Measurements from ENCODE around the gene WRNIP1. TPM values are rescaled to one million over a fixed set of nuclear protein-coding genes. Genes with fewer than 3 reads are reported as not detected.

Gene WRNIP1
- total RNA-seq, 2 experiments from 2014 or later, result 45.4 to 46.7 TPM

DNA sequence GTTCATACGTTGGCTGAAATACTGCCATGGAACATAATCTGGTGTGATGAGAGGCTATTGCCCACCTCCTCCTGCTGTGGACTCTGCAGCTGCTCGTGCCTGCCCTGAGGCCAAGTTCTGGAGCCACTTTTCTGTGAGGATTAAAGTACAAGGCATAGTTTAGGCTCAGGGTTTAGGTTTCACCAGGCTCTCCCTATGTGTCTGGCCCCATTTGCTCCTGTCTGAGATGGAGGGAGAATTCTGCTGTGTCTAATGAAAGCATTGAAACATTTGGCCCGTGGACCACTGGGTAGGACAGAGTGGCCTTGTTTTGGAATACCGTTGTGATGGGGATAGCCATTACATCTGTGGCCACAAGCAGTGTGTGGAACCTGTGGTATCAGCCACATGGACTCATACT lies 5.9 kb downstream of the WRNIP1 start:
- Mint-ChIP-seq H3K27ac (no peak overlapping the region), H3K4me1 (peaks cover 45% of the 10 kb centered on the region), H3K9me3 (no peaks in the 10 kb centered on the region), H3K27me3 (no peaks in the 10 kb centered on the region), H3K4me3 (no peak overlapping the region), H3K36me3 (peaks cover 34% of the 10 kb centered on the region)
- ATAC-seq (ENCODE audit: low read depth) (no peak), DNase-seq (no peak)
- POLR2A ChIA-PET, result interaction anchor here (0.7 kb wide), 1 partner anchor 209 kb away, joined by 3 read pairs; no protein-coding TSS in a partner anchor

DNA sequence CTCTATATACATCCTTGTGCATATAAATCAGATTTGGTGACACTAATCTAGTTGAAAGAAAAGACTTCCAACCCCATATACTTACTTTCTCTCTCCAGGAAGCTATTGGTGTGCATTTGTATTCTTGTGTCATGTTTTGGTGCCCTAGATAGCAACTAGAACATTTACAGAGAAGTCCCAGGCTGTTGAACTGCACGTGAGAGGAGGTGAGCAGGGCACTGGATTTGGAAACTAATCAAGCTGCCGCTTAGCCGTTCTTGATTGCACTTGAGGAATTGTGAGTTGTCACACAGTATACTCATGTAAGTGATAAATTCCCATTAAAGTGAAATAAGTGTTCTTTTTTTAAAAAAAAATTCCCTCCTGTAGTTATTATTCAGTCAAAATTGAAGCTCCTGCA lies 7.6 kb downstream of the WRNIP1 start:
- no peak overlapping the region for H3K27ac Mint-ChIP-seq
- peaks cover 41% of the 10 kb centered on the region for H3K4me1 Mint-ChIP-seq
- no peak for DNase-seq
- ATAC-seq (ENCODE audit: low read depth), result no peak
- H3K9me3 Mint-ChIP-seq, result no peaks in the 10 kb centered on the region
- H3K27me3 Mint-ChIP-seq, result no peaks in the 10 kb centered on the region
- no peak overlapping the region for H3K4me3 Mint-ChIP-seq
- POLR2A ChIA-PET, result no interaction called here
- peaks cover 36% of the 10 kb centered on the region for H3K36me3 Mint-ChIP-seq

GRCh38 chr6:2773449-2773848 lies 8.3 kb downstream of the WRNIP1 start:
- H3K9me3 Mint-ChIP-seq, result no peaks in the 10 kb centered on the region
- no peaks in the 10 kb centered on the region for H3K27me3 Mint-ChIP-seq
- no peak for ATAC-seq (ENCODE audit: low read depth)
- H3K36me3 Mint-ChIP-seq, result peaks cover 32% of the 10 kb centered on the region
- POLR2A ChIA-PET, result no interaction called here
- no peak for DNase-seq
- no peak overlapping the region for H3K27ac Mint-ChIP-seq
- no peak overlapping the region for H3K4me3 Mint-ChIP-seq
- peaks cover 36% of the 10 kb centered on the region for H3K4me1 Mint-ChIP-seq

DNA sequence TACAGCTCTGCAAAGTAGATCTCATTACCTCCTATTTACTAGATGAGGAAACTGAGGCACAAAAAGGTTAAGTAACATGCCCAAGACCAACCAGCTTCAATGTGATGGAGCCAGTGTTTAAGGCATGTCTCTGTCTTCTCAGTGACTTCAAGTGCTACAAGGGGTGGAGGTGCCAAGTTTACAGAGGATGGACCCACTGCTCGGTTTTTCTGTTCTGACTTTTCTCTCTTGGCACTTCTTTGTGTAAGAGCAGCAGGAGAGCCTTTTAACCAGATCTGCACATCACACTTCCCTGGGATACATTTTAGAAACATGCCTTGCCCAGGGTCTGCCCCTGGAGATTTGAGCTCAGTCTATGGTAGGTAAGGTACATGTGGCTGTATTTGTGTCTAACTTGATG lies 9.8 kb downstream of the WRNIP1 start:
- DNase-seq, result no peak
- Mint-ChIP-seq H3K4me3 (no peak overlapping the region), H3K4me1 (peaks cover 29% of the 10 kb centered on the region), H3K27me3 (no peaks in the 10 kb centered on the region), H3K27ac (no peak overlapping the region), H3K9me3 (no peaks in the 10 kb centered on the region), H3K36me3 (peaks cover 39% of the 10 kb centered on the region)
- ATAC-seq (ENCODE audit: low read depth), result no peak
- POLR2A ChIA-PET, result interaction anchor here (1.3 kb wide), 1 partner anchor 10 kb away, joined by 4 read pairs; the partner anchor contains the start of gene WRNIP1

DNA sequence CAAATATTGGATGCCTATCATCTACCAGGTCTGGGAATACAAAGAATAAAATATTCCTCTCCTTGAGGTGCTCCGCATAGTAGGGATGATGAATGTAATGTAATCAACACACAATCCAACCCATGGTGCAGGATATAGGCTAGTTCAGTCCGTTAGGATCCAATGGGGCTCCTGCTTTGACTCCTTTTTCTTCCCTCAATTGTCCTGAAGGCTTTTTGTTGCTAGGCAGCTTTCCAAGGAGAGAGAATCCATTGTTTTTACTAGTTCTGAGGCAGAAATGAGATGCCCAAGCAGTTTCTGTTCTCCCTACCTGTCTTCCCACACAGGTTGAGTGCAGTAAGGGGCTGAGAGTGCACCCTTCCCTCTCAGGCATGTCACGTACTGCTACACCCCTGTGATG lies 12.1 kb downstream of the WRNIP1 start:
- DNase-seq, result no peak
- POLR2A ChIA-PET, result no interaction called here
- peaks cover 32% of the 10 kb centered on the region for H3K36me3 Mint-ChIP-seq
- H3K4me3 Mint-ChIP-seq, result no peak overlapping the region
- peaks cover 14% of the 10 kb centered on the region for H3K4me1 Mint-ChIP-seq
- ATAC-seq (ENCODE audit: low read depth), result no peak
- H3K9me3 Mint-ChIP-seq, result no peaks in the 10 kb centered on the region
- no peaks in the 10 kb centered on the region for H3K27me3 Mint-ChIP-seq
- no peak overlapping the region for H3K27ac Mint-ChIP-seq

DNA sequence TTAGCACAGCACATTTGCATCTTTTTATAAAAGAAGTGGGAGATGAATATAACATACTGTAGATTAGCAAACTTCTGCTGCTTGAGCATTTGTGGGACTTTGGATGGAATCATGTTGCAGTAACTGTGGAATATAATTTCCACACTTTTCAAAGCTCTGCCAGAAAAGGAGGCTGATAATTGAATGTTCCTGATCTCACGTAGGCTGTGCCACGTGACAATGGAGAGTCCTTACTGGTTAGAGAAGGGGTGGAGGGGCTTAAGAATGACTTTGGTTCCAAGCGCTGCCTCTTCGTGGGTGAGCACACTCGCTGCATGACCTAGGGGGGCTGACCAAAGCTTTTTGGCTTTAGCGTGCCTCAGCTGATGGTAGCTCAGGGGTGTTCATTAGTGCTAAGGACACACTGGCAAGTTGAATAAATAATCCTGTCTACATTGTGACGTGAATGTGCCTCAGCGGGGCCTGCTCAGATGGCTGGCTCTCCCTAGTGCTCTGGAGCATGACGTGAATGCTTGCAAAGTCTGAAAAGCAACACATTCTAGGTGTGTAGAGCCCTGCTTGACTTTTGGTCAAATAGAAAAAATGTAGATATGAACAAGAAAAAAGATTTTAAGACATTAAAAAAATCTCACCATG lies 15.0 kb downstream of the WRNIP1 start:
- ATAC-seq (ENCODE audit: low read depth), result no peak
- Mint-ChIP-seq H3K4me1 (peaks cover 12% of the 10 kb centered on the region), H3K4me3 (no peak overlapping the region), H3K36me3 (peaks cover 24% of the 10 kb centered on the region), H3K27ac (no peak overlapping the region), H3K27me3 (no peaks in the 10 kb centered on the region), H3K9me3 (no peaks in the 10 kb centered on the region)
- no peak for DNase-seq
- POLR2A ChIA-PET, result no interaction called here

- DNase-seq (no peak), ATAC-seq (ENCODE audit: low read depth) (no peak)
- Mint-ChIP-seq H3K4me1 (peaks cover 9% of the 10 kb centered on the region), H3K27ac (no peak overlapping the region), H3K4me3 (no peak overlapping the region), H3K27me3 (no peaks in the 10 kb centered on the region), H3K36me3 (peaks cover 26% of the 10 kb centered on the region), H3K9me3 (no peaks in the 10 kb centered on the region)
- POLR2A ChIA-PET, result no interaction called here
Measured at GRCh38 chr6:2781685-2782355, 16.6 kb downstream of the WRNIP1 start.

DNA sequence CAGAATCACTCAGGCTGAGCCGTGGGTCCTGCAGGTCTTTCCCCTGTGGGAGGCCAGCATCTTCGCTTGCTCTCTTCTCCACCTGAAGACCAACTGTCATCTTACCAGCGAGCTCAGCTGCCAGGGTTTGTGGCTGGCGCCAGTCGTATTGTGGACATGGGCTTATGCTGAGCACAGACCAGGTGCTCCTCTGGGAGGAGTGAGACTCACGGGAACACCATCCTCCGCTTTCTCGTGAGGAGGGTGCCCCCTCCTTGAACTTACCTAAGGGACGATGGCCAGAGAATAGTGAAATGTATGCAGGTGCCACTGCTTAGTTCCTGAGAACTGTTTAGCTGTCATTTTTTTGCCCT lies 17.1 kb downstream of the WRNIP1 start:
- Mint-ChIP-seq H3K4me1 (peaks cover 9% of the 10 kb centered on the region), H3K27me3 (no peaks in the 10 kb centered on the region), H3K36me3 (peaks cover 30% of the 10 kb centered on the region), H3K4me3 (no peak overlapping the region), H3K9me3 (no peaks in the 10 kb centered on the region), H3K27ac (no peak overlapping the region)
- POLR2A ChIA-PET, result no interaction called here
- no peak for DNase-seq
- ATAC-seq (ENCODE audit: low read depth), result no peak

DNA sequence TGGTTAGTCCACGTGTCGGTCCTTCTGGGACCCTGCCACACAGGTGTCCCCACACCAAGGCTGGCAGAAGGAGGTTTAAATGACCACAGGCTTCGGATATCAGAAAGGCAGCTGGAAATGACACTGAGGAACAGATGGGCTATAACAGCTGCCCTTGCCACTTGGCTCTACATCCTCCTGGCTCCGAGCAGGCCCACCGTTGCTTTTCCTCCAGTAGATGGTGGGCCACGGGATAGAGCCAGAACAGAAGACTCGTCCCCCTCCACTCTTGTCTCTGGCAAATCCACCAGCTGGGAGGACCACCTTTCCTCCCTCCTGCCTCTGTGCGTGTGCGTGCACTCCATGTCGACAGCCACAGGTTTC lies 17.6 kb downstream of the WRNIP1 start:
- peaks cover 34% of the 10 kb centered on the region for H3K36me3 Mint-ChIP-seq
- H3K27ac Mint-ChIP-seq, result no peak overlapping the region
- no peak for ATAC-seq (ENCODE audit: low read depth)
- H3K4me1 Mint-ChIP-seq, result peaks cover 6% of the 10 kb centered on the region
- no peaks in the 10 kb centered on the region for H3K27me3 Mint-ChIP-seq
- POLR2A ChIA-PET, result no interaction called here
- H3K4me3 Mint-ChIP-seq, result no peak overlapping the region
- no peaks in the 10 kb centered on the region for H3K9me3 Mint-ChIP-seq
- DNase-seq, result no peak

GRCh38 chr6:2783188-2783963 lies 18.2 kb downstream of the WRNIP1 start:
- H3K36me3 Mint-ChIP-seq, result peaks cover 36% of the 10 kb centered on the region

DNA sequence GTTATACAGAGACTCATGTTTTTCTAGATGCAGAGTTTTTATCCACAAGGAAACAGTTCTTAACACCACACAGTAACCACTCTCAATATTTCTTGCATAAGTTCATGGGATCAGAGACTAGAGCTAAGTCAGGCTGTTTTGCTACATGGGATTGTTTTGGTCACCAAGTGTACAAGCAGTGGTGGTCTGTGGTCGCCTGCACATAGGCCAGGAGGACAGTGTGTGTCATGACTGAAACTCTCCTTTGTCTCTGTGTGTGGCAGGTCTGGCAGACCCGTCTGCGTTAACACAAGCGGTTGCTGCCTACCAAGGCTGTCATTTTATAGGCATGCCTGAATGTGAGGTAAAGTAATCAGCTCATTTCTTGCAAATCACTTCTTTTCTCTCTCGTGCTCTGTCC lies 18.9 kb downstream of the WRNIP1 start:
- DNase-seq (no peak), ATAC-seq (ENCODE audit: low read depth) (no peak)
- H3K9me3 Mint-ChIP-seq, result no peaks in the 10 kb centered on the region
- POLR2A ChIA-PET, result interaction anchor here (1.1 kb wide), 1 partner anchor 204 kb away, joined by 3 read pairs; no protein-coding TSS in a partner anchor
- H3K36me3 Mint-ChIP-seq, result peaks cover 35% of the 10 kb centered on the region
- no peak overlapping the region for H3K27ac Mint-ChIP-seq
- H3K4me3 Mint-ChIP-seq, result no peak overlapping the region
- peaks cover 6% of the 10 kb centered on the region for H3K4me1 Mint-ChIP-seq
- no peaks in the 10 kb centered on the region for H3K27me3 Mint-ChIP-seq

More at GRCh38 chr6:2783188-2783963, 18.2 kb downstream of the WRNIP1 start:
- POLR2A ChIA-PET, result interaction anchor here (1.1 kb wide), 1 partner anchor 204 kb away, joined by 3 read pairs; no protein-coding TSS in a partner anchor
- Mint-ChIP-seq H3K27me3 (no peaks in the 10 kb centered on the region), H3K4me3 (no peak overlapping the region), H3K27ac (no peak overlapping the region), H3K4me1 (peaks cover 6% of the 10 kb centered on the region), H3K9me3 (no peaks in the 10 kb centered on the region)
- no peak for DNase-seq
- no peak for ATAC-seq (ENCODE audit: low read depth)

GRCh38 chr6:2784930-2785329 lies 19.7 kb downstream of the WRNIP1 start:
- POLR2A ChIA-PET, result no interaction called here
- H3K36me3 Mint-ChIP-seq, result peaks cover 29% of the 10 kb centered on the region
- no peak overlapping the region for H3K27ac Mint-ChIP-seq

GRCh38 chr6:2786269-2786668 lies 21.1 kb downstream of the WRNIP1 start:
- Mint-ChIP-seq H3K27me3 (no peaks in the 10 kb centered on the region), H3K4me1 (peaks cover 7% of the 10 kb centered on the region), H3K27ac (no peak overlapping the region), H3K4me3 (no peak overlapping the region), H3K9me3 (no peaks in the 10 kb centered on the region), H3K36me3 (peaks cover 27% of the 10 kb centered on the region)
- DNase-seq (no peak), ATAC-seq (ENCODE audit: low read depth) (no peak)
- POLR2A ChIA-PET, result no interaction called here

More at GRCh38 chr6:2784930-2785329, 19.7 kb downstream of the WRNIP1 start:
- Mint-ChIP-seq H3K4me1 (peaks cover 6% of the 10 kb centered on the region), H3K27me3 (no peaks in the 10 kb centered on the region), H3K4me3 (no peak overlapping the region), H3K9me3 (no peaks in the 10 kb centered on the region)
- DNase-seq (no peak), ATAC-seq (ENCODE audit: low read depth) (no peak)
